HG03066 (cell line): ENCODE data around the gene LMX1A.
A peak's percentile ranks its signal among the peaks of the same experiment; 100 is the strongest.

ENCODE experiments used
- ATAC-seq: cut with Tn5 transposase; IDR thresholded peaks from one replicate; pipeline ENCODE4 v1.9.1; 2021; ENCODE audit warnings: low read depth; ENCODE audit not compliant: unreplicated experiment

Gene LMX1A

GRCh38 chr1:165355977-165356811 lies at the start of gene LMX1A:
Gene LMX1A, minus strand, starts transcription at chr1:165356715. Its CDS starts 1,156 bp downstream, at chr1:165355559.
- no peak for ATAC-seq

GRCh38 chr1:165403835-165404482 lies 47.4 kb upstream of the LMX1A start:
- peak; percentile 53 for ATAC-seq

- ATAC-seq: no peak
These were observed 46.1 kb upstream of the LMX1A start for GRCh38 chr1:165402517-165403111.

GRCh38 chr1:165397944-165398343 lies 41.4 kb upstream of the LMX1A start:
- ATAC-seq: no peak

GRCh38 chr1:165395901-165396300 lies 39.4 kb upstream of the LMX1A start:
- ATAC-seq: no peak

GRCh38 chr1:165395478-165395877 lies 39.0 kb upstream of the LMX1A start:
- no peak for ATAC-seq

GRCh38 chr1:165392634-165393571 lies 36.4 kb upstream of the LMX1A start:
- peak; percentile 98 for ATAC-seq

- ATAC-seq: no peak
These were observed 33.1 kb upstream of the LMX1A start for GRCh38 chr1:165389609-165390008.

GRCh38 chr1:165387961-165388360 lies 31.4 kb upstream of the LMX1A start:
- no peak for ATAC-seq

- no peak for ATAC-seq
These were observed 31.0 kb upstream of the LMX1A start for GRCh38 chr1:165387505-165387904.

GRCh38 chr1:165383599-165384405 lies 27.3 kb upstream of the LMX1A start:
- no peak for ATAC-seq

GRCh38 chr1:165383067-165383466 lies 26.6 kb upstream of the LMX1A start:
- ATAC-seq: no peak

GRCh38 chr1:165381745-165382505 lies 25.4 kb upstream of the LMX1A start:
- ATAC-seq: no peak

- no peak for ATAC-seq
These were observed 20.3 kb upstream of the LMX1A start for GRCh38 chr1:165376811-165377311.

GRCh38 chr1:165376041-165376810 lies 19.7 kb upstream of the LMX1A start:
- no peak for ATAC-seq

GRCh38 chr1:165375623-165376022 lies 19.1 kb upstream of the LMX1A start:
- no peak for ATAC-seq

- ATAC-seq: no peak
These were observed 15.2 kb upstream of the LMX1A start for GRCh38 chr1:165371588-165372225.
